Camera-type eye (tissue), 1 donor: Measurements from ENCODE around the gene ISLR2. TPM values are rescaled to one million over a fixed set of nuclear protein-coding genes. Genes with fewer than 3 reads are reported as not detected.

Experiments used
- total RNA-seq: library from RNA; depleted of rRNA; stranded (reverse); fragments of >200 nt; gene quantifications from one replicate; pipeline ENCODE4 v1.2.3, GENCODE V29; 2014

The ISLR2 gene, protein sequence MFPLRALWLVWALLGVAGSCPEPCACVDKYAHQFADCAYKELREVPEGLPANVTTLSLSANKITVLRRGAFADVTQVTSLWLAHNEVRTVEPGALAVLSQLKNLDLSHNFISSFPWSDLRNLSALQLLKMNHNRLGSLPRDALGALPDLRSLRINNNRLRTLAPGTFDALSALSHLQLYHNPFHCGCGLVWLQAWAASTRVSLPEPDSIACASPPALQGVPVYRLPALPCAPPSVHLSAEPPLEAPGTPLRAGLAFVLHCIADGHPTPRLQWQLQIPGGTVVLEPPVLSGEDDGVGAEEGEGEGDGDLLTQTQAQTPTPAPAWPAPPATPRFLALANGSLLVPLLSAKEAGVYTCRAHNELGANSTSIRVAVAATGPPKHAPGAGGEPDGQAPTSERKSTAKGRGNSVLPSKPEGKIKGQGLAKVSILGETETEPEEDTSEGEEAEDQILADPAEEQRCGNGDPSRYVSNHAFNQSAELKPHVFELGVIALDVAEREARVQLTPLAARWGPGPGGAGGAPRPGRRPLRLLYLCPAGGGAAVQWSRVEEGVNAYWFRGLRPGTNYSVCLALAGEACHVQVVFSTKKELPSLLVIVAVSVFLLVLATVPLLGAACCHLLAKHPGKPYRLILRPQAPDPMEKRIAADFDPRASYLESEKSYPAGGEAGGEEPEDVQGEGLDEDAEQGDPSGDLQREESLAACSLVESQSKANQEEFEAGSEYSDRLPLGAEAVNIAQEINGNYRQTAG
- 50.0 TPM for total RNA-seq

DNA sequence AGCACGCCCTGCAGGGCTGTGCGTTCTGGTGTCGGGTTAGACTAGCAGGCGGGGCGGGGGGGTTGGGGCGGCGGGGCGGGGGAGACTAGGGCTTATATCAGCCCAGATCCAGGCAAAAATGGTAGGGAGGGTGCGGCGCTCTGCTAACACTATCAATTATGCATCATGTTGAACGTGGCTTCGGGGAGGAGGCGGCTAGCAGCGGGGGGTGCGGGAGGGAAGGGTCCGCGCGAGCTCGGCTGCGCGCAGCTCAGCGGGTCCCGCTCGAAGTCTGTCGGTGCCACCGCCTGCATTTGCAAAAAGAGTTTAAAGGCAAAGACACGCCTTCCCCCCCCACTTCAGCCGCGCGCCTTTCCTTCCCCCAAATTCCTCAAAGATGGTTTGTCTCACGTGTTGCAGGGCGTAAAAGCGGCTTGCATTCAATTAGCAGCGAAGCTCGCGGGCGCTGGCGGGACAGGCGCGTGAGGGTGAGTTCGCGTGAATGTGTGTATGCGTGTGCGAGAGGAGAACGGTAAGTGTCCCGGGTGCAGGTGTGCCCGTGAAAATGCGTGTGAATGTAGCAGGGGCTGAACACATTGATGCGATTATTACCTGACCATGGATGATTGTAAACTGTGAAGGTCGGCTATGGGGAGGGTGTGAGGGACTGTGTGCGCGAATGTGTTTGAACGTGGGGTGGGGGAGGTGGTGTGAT lies at the start of gene ISLR2:
Gene ISLR2 (plus strand): TSS at position 432 of the 694 bp plus-strand sequence. CDS start 2,169 bp downstream, outside the sequence.

DNA sequence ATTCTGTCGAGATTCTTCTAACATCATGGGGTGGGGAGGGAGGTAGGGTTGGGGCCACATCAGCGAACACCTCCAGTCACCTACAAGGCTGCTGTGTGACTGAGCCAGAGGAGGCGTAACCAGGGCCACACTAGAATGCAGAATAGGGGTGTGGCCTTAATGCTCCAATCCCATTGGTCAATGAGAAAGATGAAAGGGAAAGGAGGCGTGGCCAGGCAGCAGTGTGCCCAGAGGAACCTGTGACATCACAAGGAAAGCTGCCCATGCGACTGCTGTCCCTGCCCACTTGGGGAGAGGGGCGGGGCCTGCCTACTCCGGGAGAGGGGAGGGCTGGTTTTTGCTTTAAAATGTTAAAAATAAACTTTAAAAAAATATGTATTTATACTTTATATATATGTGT lies 47.9 kb upstream of the ISLR2 start, which contains the start of gene GOLGA6A:
Gene GOLGA6A (minus strand): TSS at position 101 of the 400 bp plus-strand sequence. CDS start 41 bp downstream, at position 60.

DNA sequence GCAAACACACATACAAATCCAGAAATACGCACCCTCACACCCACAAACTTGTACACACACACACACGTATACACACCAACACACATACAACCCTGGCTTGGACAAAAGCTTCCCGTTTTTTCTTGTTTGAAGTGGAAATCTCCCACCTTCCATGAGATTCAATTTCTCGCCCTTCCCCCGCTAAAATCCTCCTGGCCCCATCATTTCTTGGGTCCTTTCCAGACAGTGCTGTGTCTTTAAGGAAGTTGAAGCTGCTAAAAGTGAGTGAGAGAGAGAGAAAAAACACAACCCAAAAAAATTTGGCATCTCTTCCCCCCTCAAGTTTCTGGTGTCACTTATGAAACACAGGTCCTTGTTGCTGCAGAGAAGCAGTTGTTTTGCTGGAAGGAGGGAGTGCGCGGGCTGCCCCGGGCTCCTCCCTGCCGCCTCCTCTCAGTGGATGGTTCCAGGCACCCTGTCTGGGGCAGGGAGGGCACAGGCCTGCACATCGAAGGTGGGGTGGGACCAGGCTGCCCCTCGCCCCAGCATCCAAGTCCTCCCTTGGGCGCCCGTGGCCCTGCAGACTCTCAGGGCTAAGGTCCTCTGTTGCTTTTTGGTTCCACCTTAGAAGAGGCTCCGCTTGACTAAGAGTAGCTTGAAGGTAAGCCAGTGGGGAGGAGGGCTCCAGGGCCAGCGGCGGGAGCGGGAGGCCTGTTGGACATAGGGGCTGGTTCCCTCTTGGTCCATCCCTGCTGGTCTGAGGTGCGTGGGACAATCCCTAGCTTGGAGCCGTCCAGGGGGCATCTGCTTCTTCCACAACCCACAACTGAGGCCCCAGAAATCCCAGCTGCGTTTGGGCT lies 43.2 kb downstream of the ISLR2 start, which contains the start of gene ISLR:
Gene ISLR (plus strand): TSS at position 331 of the 839 bp plus-strand sequence. CDS start 1,149 bp downstream, outside the sequence.

Other genes with a start within 250 kb of the ISLR2 start
- gene LOXL1, start 204.1 kb upstream of the ISLR2 start, total RNA-seq, result 65.1 TPM
- 18.9 TPM for gene STOML1, start 138.3 kb upstream of the ISLR2 start, total RNA-seq
- gene PML, start 135.9 kb upstream of the ISLR2 start, total RNA-seq, result 48.0 TPM
- gene GOLGA6A, start 48.0 kb upstream of the ISLR2 start, total RNA-seq, result 0.49 TPM
- gene ISLR, start 43.1 kb downstream of the ISLR2 start, total RNA-seq, result 61.2 TPM
- 17.3 TPM for gene STRA6, start 72.2 kb downstream of the ISLR2 start, total RNA-seq
- 5.2 TPM for gene CCDC33, start 105.7 kb downstream of the ISLR2 start, total RNA-seq
- 1.0 TPM for gene CYP11A1, start 237.1 kb downstream of the ISLR2 start, total RNA-seq